Caco-2 (cell line): Measurements from ENCODE around the gene NFKB1. TPM values are rescaled to one million over a fixed set of nuclear protein-coding genes. Genes with fewer than 3 reads are reported as not detected.

Experiments
- BruUV-seq: library from RNA; stranded (reverse); fragments of 400-500 nt; replicated peaks from 2 replicates; lab custom pipeline; 2021; lab: Mats Ljungman, UMichigan
- CTCF ChIA-PET: fragments of 300-600 bp; sonication (Branson Sonifier 250); formaldehyde crosslinking; loops from one replicate; lab custom pipeline; 2022; ENCODE audit warnings: antibody characterized with exemption; lab: Charles Lee
- POLR2A ChIA-PET: fragments of 300-600 bp; sonication (Branson Sonifier 250); formaldehyde crosslinking; loops from one replicate; lab custom pipeline; 2022; ENCODE audit warnings: antibody characterized with exemption; lab: Charles Lee
- DNase-seq, 2 experiments: peaks; one replicate each; pipeline versions ENCODE4 v3.0.0 to v3.0.0-alpha.2; 2020 to 2022
- H3K27me3 ChIP-seq: replicated peaks from 2 replicates; pipeline ENCODE4 v1.6.0; 2011; ENCODE audit warnings: low read length; ENCODE audit not compliant: control insufficient read depth, insufficient read depth
- H3K36me3 ChIP-seq: 2 replicates; pipeline ENCODE4 v1.5.1; 2011; ENCODE audit warnings: low read length; ENCODE audit not compliant: control insufficient read depth, insufficient read depth
- H3K4me1 ChIP-seq: fragments of 250-450 bp; sonication (Bioruptor Pico); 2 replicates; pipeline ENCODE4 v1.5.1; 2020; ENCODE audit warnings: mild to moderate bottlenecking
- H3K4me3 ChIP-seq: 2 replicates; pipeline ENCODE4 v1.5.1; 2011; ENCODE audit warnings: low read depth, mild to moderate bottlenecking, control low read depth, low read length
- H3K9me3 ChIP-seq: fragments of 250-450 bp; sonication (Bioruptor Pico); 2 replicates; pipeline ENCODE4 v1.5.1; 2020; ENCODE audit warnings: mild to moderate bottlenecking, moderate library complexity
- H3K27ac Mint-ChIP-seq: one replicate; pipeline ENCODE4 v1.8.0; 2022; ENCODE audit warnings: mixed read lengths; ENCODE audit not compliant: unreplicated experiment
- H3K27me3 Mint-ChIP-seq: one replicate; pipeline ENCODE4 v1.8.0; 2022; ENCODE audit warnings: mixed read lengths; ENCODE audit not compliant: insufficient read depth, unreplicated experiment
- H3K36me3 Mint-ChIP-seq: one replicate; pipeline ENCODE4 v1.8.0; 2022; ENCODE audit warnings: mild to moderate bottlenecking, mixed read lengths; ENCODE audit not compliant: insufficient read depth, unreplicated experiment
- H3K4me1 Mint-ChIP-seq: one replicate; pipeline ENCODE4 v1.8.0; 2022; ENCODE audit warnings: low read depth, mixed read lengths; ENCODE audit not compliant: unreplicated experiment
- H3K4me3 Mint-ChIP-seq: one replicate; pipeline ENCODE4 v1.8.0; 2022; ENCODE audit warnings: mild to moderate bottlenecking, moderate library complexity, mixed read lengths; ENCODE audit not compliant: unreplicated experiment
- H3K9me3 Mint-ChIP-seq: one replicate; pipeline ENCODE4 v1.8.0; 2022; ENCODE audit warnings: mixed read lengths; ENCODE audit not compliant: unreplicated experiment
- CTCF ChIP-seq, 2 experiments: fragments of 200-600 bp in 1 of 2; IDR thresholded peaks; 1 replicate in 1 of 2; 2 replicates in 1 of 2; pipeline versions ENCODE4 v1.5.1 to v1.8.0; 2011 to 2022; ENCODE audit warnings: antibody characterized with exemption in 1 of 2, control low read depth in 1 of 2, inconsistent platforms in 1 of 2, low read depth in 1 of 2, low read length in 1 of 2, mild to moderate bottlenecking in 1 of 2, moderate library complexity in 1 of 2; ENCODE audit not compliant: insufficient read depth in 1 of 2, severe bottlenecking in 1 of 2, unreplicated experiment in 1 of 2
- intact Hi-C: fragments of 100-400 bp; cut with micrococcal nuclease; formaldehyde crosslinking; loops from one replicate; pipeline ENCODE4 v1.10.0; 2022; ENCODE audit not compliant: unreplicated experiment
- total RNA-seq: library from RNA; stranded (reverse); gene quantifications from 2 replicates; pipeline ENCODE4 v1.2.3, GENCODE V29; 2022

Gene NFKB1
- total RNA-seq, 1 experiment from 2014 or later = 33.0 TPM

DNA sequence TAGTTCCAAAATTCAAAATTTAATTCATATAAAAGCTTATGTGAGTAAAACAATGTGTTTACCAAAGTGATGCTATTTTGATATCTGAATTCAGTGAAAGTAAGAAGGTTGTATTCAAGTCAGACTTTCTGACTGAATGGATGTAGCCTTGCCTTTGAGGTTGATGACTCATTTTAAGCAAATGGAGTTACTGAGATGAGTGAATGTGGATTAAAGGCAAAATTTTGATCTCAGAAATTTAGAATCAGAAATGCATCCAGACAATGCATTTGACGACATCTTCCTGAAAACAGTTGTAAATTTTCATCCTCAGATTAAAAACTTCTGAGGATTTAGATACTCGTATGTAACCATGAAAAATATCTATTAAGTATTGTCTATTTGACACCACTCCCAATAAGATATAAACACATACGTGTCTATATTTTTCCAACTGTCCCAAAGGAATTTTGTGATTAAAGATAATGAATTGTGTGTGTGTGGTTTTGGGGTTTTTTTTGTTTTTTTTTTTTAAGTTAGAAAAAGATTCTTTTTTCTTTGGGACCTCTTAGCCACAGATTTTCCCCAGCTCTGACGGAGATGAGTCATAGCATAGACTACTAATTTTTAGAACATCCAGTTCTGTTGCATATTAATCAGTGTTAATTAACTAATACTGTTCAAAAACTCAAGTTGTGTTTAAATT is 34.4 kb downstream of the NFKB1 start:
- Mint-ChIP-seq H3K27me3 (no peaks in the 10 kb centered on the region), H3K27ac (no peak overlapping the region), H3K4me3 (no peak overlapping the region), H3K4me1 (peaks cover 3% of the 10 kb centered on the region), H3K9me3 (no peaks in the 10 kb centered on the region), H3K36me3 (no peaks in the 10 kb centered on the region)
- intact Hi-C loops = no loop called here
- no TSS peak for BruUV-seq
- H3K36me3 ChIP-seq = no peaks in the 10 kb centered on the region
- no peak for DNase-seq
- ChIA-PET POLR2A (no interaction called here), CTCF (no interaction called here)
- H3K4me3 ChIP-seq = no peak overlapping the region
- H3K9me3 ChIP-seq = no peaks in the 10 kb centered on the region
- no peaks in the 10 kb centered on the region; the same call in 1 of the 2 replicates for H3K4me1 ChIP-seq
- no peaks in the 10 kb centered on the region for H3K27me3 ChIP-seq
- no peak for TF ChIP-seq CTCF (IDR thresholded peaks at IDR 0.05; ENCODE audit: insufficient read depth in 1 of 2, low read depth in 1 of 2, low read length in 1 of 2, severe bottlenecking in 1 of 2, unreplicated experiment in 1 of 2)

- no TSS peak for BruUV-seq
- ChIA-PET POLR2A (no interaction called here), CTCF (no interaction called here)
- Histone ChIP-seq H3K4me3 (no peak overlapping the region), H3K27me3 (no peaks in the 10 kb centered on the region), H3K9me3 (no peaks in the 10 kb centered on the region), H3K4me1 (no peaks in the 10 kb centered on the region), H3K36me3 (no peaks in the 10 kb centered on the region)
- no peak for TF ChIP-seq CTCF (IDR thresholded peaks at IDR 0.05; ENCODE audit: insufficient read depth in 1 of 2, low read depth in 1 of 2, low read length in 1 of 2, severe bottlenecking in 1 of 2, unreplicated experiment in 1 of 2)
- no peak overlapping the region for H3K27ac Mint-ChIP-seq
- H3K27me3 Mint-ChIP-seq = no peaks in the 10 kb centered on the region
- intact Hi-C loops = no loop called here
- no peak for DNase-seq
- no peaks in the 10 kb centered on the region for H3K9me3 Mint-ChIP-seq
- no peak overlapping the region for H3K4me3 Mint-ChIP-seq
- H3K4me1 Mint-ChIP-seq = no peaks in the 10 kb centered on the region
- no peaks in the 10 kb centered on the region for H3K36me3 Mint-ChIP-seq
Observed at GRCh38 chr4:102536768-102537167, 35.6 kb downstream of the NFKB1 start.

DNA sequence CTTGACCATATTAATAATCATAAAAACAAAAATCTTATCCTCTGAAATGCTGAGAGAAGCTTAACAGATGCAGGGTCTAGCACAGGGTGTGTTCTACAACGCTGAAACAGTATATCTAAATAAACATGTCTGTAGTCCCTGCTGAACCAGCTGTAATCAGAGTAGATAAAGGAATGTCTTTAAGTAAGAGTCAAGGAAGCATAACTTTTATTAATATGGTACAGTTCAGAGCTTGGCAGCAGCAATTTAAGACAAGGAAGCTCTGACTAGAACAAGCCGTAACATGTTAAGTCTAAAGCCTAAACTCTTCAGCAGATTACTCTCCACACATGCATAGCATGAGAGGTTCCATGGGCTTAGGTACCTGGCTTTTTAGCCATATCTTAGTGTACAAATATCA is 36.1 kb downstream of the NFKB1 start:
- CTCF ChIA-PET = no interaction called here

More for the DNA sequence above, 36.1 kb downstream of the NFKB1 start:
- BruUV-seq = no TSS peak
- DNase-seq = no peak
- Mint-ChIP-seq H3K4me3 (no peak overlapping the region), H3K9me3 (no peaks in the 10 kb centered on the region), H3K27ac (no peak overlapping the region), H3K36me3 (no peaks in the 10 kb centered on the region), H3K27me3 (no peaks in the 10 kb centered on the region), H3K4me1 (no peaks in the 10 kb centered on the region)
- intact Hi-C loops = no loop called here
- POLR2A ChIA-PET = no interaction called here
- Histone ChIP-seq H3K9me3 (no peaks in the 10 kb centered on the region), H3K4me1 (no peaks in the 10 kb centered on the region), H3K27me3 (no peaks in the 10 kb centered on the region), H3K4me3 (no peak overlapping the region), H3K36me3 (no peaks in the 10 kb centered on the region)
- TF ChIP-seq CTCF (IDR thresholded peaks at IDR 0.05; ENCODE audit: insufficient read depth in 1 of 2, low read depth in 1 of 2, low read length in 1 of 2, severe bottlenecking in 1 of 2, unreplicated experiment in 1 of 2) = no peak
